ENCODE data around the gene VPS37D.
"Not testable (repeated sequence)": the region's sequence is repeated elsewhere in the genome, so short reads cannot be mapped to it uniquely, and the experiment has no call there.

GRCh38 chr7:73720443-73720842 lies 52.8 kb downstream of the VPS37D start:
- not testable (repeated sequence) for TF ChIP-seq CTCF (IDR thresholded peaks at IDR 0.05; ENCODE audit: poor library complexity, severe bottlenecking); POLR2AphosphoS5 (IDR thresholded peaks at IDR 0.05)
